Pulmonary artery endothelial cell (primary cell): ENCODE results near the gene SBF2. TPM values are rescaled to one million over a fixed set of nuclear protein-coding genes. Genes with fewer than 3 reads are reported as not detected.
A peak's percentile ranks its signal among the peaks of the same experiment; 100 is the strongest.

Source experiments
- DNase-seq: peaks from one replicate; pipeline ENCODE4 v3.0.0-alpha.2; 2011; ENCODE audit warnings: low read depth, low spot score
- total RNA-seq: library from RNA; depleted of rRNA; stranded (reverse); fragments of >200 nt; gene quantifications from 2 replicates; pipeline ENCODE4 v1.2.3, GENCODE V29; 2014

SBF2 gene
- total RNA-seq, result 32.7 and 33.8 TPM in 2 replicates

GRCh38 chr11:10293423-10294289, at the start of gene SBF2:
TSS of gene SBF2 (minus strand) at chr11:10294219. CDS start at chr11:10294069, 150 bp downstream.
- DNase-seq, result peak; percentile 82

DNA sequence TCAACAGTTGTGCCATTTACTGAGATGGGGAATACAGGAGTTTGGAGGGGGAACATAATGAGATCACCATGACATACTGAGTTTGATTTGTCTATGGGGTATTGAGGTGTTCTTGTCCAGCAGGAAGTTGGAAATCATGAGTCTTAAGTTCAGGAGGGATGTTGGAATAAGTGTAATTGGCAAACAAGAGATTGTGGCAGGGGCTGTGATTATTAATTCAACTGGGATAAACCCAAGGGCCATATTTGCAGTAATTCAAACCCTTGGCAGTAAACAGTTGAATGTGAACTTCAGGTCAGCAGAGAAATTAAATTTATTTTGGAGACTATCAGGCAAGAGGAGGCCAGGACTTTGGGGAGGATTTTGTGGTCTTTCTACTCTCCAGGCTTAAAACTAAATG, 44.3 kb upstream of the SBF2 start:
- no peak for DNase-seq

DNA sequence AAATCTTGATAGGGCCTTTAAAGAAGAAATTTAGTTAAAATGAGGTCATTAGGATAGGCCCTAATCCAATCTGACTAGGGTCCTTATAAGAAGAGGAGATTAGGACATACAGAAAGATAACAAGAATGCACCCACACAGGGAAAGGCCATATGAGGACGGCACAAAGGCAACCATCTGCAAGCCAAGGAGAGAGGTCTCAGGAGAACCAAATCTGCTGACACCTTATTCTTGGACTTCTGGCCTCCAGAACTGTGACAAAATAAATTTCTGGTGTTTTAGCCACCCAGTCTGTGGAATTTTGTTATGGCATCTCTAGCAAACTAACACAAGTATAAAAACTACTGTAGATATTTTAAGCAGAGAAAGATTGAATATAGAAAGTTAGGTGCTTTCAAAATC, 39.5 kb upstream of the SBF2 start:
- DNase-seq, result no peak

DNA sequence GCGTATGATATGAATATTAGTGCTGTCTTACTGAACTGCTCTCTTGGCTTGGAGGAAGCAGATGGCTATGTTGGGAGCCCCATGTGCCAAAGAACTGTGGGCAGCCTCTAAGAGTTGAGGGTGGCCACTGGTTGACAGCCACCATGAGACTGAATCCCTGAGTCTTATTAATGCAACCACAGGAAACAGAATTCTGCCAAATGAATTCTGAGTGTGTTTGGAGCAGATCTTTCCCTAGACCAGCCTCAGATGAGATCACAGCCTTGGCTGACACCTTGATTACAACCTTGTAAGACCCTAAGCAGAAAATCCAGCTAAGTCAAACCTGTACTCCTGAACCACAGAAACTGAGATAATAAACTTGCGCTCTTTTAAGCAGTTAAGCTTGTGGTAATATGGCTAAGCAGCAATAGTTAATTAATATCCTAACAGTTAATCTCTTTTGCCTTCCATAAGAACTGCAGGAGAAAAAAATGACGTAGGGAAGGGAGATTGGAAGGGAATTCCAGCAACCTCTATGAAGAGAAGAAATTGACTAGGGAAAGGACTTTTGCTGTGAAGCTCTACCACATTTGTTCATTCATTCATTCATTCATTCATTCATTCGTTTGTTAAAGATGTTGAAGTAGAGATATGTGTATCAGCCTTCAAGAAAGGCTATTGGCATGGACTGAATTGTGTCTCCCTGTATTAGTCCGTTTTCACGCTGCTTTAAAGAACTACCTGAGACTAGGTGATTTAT, 37.7 kb upstream of the SBF2 start:
- DNase-seq, result no peak

- DNase-seq, result peak; percentile 43
These were observed 35.9 kb upstream of the SBF2 start for GRCh38 chr11:10329935-10330334.

DNA sequence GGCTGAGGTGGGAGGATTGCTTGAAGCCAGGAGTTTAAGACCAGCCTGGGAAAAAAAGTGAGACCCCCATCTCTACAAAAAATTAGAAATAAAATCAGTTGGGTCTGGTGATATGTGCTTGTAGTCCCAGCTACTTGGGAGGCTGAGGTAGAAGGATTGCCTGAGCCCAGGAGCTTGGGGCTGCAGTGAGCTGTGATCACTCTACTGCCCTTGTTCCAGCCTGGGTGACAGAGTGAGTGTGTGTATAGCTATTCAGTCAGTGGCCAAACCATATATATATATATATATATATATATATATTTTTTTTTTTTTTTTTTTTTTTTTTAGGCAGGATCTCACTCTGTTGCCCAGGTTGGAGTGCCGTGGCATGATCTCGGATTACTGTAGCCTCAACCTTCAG, 35.3 kb upstream of the SBF2 start:
- no peak for DNase-seq

DNA sequence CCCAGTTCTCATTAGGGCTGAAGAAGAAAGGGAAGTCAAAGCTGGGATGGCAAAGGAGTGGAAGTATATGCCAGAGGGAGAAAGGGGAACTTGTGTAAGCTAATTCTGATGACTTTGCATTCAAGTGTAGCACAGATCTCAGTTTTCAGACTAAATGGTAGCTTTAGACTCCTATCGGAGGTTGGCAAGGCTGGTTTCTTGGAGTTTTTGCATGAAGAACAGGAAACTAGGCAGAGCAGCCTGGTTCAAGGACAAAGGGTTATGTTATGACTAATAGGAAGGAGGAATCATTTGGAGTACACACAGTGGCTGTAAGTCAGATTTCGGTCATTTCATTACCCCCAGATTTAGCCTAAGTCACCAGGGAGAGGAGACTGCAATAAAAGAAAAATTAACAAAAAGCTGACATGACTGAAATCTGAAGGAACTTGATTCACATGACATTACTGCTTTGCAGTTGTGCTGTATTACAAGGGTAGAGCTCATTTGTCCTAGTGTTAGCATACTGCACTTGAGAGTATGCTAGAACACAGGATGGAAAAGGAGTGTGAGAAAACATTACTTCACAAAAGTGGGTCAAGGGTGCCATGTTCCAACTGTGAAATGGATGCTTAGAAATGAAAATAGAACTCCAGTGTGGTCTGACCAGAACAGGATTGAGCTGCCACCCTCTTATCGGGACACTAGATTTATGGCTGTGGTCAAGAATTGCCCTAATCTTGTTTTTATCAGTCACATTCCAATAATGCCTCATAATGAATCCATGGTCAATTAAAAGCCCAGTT, 34.5 kb upstream of the SBF2 start:
- no peak for DNase-seq

GRCh38 chr11:10327254-10327653, 33.2 kb upstream of the SBF2 start:
- no peak for DNase-seq

DNA sequence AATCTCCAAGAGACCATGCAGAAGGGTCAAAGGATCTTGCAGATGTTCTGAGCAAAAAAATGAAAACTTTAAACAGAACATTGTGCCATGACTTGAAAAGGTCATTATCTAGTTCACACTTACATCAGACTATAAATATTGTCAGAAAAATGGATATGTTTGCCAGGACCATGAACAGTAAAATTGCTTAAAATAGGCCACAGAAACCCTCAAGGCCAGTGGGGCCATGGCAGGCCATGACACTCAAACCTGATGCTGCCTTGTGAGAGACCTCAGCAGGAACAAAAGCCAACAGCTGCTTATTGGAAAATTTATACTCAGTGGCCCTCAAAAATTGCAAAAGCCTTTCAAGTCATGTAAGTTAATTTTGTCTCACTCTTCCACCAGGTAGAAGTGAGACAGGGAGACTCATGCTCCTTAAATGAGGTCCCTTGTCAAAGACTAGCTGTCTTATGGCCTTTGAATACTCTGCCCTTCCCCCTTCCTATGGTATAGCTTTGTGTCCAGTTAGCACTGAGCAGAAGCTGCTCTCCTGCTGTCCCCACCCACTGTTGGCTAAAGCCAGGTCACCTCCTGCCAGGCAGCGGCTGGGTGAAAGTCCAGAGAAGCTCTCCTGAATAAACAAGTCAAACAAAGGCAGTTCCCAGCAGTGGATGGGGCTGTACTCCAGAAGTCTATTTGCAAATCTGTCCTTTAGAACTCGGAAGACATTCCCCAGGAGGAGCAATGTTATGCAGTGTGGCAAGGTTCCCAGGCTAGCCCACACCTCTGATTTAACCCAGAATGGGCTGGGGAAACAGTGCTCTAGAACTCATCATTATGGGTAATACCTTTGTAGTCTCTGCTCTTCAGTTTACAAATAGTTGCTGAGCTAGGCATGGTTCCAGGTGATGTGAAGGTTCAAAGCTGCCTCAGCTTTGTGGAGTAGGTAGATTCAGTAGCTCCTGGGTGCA, 32.3 kb upstream of the SBF2 start:
- no peak for DNase-seq

- DNase-seq, result peak; percentile 71
These were observed 31.4 kb upstream of the SBF2 start for GRCh38 chr11:10325277-10326011.

- no peak for DNase-seq
These were observed 30.5 kb upstream of the SBF2 start for GRCh38 chr11:10324474-10324873.

DNA sequence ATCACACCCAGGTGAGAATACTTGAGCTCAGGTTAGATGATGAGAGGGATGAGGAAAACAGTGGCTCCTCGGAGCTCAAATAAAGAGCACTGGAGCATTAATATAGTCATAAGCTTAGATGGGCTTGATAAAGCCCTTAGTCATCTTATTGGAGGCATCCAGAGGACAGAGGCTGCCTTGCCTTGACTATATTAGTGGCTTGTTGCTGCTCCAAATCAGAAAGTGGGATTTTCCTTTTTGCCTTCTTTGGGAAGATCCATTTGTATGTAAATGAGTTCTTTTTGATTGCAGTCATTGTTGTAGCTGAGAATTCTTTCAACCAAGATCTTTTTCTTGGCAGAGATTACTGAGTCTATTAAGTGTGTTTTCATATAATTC, 29.8 kb upstream of the SBF2 start:
- DNase-seq, result no peak

DNA sequence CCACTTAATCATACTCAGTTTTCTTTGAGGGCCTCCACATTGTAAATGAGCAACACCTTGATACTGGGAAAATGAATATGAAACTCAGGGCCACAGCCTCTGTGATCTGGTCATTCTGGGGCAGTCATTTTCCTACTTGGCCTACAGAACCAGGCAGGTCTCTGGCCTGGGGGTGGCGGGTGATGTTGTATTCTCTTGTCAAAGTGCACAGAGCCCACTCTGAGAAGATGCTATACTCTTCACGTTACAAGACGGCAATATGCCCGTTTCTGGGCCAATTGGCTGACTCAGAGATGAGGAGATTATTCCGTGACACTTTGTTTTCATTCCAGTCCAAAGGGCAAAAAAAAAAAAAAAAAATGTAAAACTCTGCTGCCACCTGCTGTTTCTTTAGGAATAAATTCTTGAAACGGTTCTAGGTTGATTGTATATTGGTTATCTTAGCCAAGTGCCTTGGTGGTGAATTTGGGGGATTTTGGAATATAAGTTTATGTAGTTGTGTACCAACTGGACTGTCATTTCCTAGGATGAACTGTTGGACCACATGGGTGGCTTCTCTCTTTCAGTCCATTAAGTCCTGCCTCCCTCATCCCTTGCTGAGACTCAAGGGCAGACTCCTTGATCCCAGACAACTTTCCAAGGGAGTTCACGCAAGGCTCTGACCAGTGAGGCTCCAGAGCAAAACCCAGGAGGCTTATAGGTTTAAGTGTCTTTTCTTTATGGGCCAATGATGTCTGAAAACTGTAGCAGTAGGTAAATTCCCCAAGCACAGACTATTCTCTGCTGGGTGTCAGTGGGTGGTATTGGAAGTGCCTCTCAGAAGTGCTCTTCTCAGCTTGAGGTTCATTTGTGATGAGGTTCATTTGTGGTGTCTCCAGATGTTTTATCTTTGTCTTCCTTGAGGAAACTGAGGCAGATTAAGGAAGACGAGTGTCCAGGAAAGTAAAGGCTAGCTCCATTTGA, 29.1 kb upstream of the SBF2 start:
- no peak for DNase-seq

DNA sequence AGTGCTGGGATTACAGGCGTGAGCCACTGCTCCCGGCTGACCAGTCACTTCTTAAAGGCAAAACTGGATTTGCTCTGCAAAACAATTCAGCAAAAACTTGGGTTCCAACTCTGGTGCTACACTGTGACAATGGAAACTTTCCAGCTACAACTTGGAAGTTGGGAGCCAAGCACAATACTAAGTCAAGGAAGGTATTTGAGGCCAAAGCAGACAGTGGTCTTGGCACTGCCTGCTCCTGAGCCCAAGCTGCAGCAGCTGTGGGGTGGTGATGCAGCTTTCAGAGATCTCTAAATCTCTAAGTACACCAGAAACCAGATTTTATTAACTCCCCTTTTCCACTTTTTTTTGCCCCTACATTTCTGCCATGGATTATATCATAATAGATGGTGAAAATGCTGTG, 28.4 kb upstream of the SBF2 start:
- DNase-seq, result no peak

- DNase-seq, result no peak
These were observed 26.9 kb upstream of the SBF2 start for GRCh38 chr11:10320736-10321465.

DNA sequence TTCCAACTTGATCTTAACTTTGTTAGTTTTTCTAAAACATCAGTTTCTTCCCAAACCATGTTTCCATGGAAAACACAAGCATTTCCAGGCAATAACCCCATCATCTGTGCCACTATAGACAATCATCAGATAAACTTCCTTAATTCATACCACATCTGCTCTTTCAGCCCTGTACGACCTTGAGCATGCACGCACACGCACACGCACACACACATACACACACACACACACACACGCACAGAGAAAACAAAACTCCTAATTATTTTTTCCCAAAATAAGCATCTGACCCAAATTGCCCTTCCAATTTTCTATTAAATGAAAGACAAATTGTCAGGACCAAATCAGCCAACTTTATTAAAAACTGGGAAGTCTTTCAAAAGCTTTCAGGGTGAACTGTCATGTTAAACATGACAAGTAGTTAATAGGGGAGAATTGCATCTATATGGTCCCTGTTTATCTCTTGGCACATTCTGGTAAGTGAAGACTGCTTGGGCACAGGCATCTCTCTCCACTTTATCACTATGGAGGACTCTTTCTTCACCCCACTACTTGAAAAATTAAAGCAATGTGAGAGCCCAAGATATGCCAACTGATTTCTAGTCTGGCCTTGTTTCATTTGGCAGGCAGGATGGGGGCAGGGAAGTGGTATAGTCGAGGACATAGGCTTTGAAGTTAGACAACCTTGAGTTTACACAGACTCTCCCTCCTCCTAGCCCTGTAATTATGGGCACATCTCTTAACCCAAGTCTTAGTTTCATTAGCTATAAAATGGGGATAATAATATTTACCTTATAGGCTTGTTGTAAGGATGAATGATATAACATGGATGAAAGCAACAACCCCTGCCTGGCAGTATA, 25.9 kb upstream of the SBF2 start:
- DNase-seq, result no peak

DNA sequence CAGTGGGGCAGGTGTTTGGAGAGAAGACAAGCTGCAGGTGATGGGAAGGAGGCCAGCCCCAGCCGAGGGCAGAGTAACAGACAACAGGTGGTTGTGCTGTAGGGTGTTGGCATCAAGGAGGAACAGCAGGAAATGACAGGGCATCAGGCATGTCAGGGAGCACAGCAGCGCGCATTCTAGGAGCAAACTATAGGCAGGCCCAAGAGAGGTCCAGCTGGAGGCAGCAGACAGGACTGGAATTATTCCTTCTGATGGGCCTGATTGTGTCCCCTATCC, 24.4 kb upstream of the SBF2 start:
- no peak for DNase-seq
